ENCODE data around the gene CCDC150.

GRCh38 chr2:196681510-196681909 lies 42.0 kb downstream of the CCDC150 start:
- TF ChIP-seq CTCF (IDR thresholded peaks at IDR 0.05; ENCODE audit: low read depth, low read length, missing input control) (no peak), RAD21 (IDR thresholded peaks at IDR 0.05) (no peak), YY1 (IDR thresholded peaks at IDR 0.05) (no peak), TAF1 (conservative IDR thresholded peaks at IDR 0.05) (no peak), GABPA (IDR thresholded peaks at IDR 0.05 in 1 of 2, conservative IDR thresholded peaks at IDR 0.05 in 1 of 2) (no peak), EGR1 (IDR thresholded peaks at IDR 0.05; ENCODE audit: low read depth in 2 of 2) (no peak), REST (IDR thresholded peaks at IDR 0.05) (no peak), HNF4G (IDR thresholded peaks at IDR 0.05) (no peak), SP1 (IDR thresholded peaks at IDR 0.05) (no peak), ZBTB33 (IDR thresholded peaks at IDR 0.05) (no peak), MAX (IDR thresholded peaks at IDR 0.05) (no peak), JUND (IDR thresholded peaks at IDR 0.05) (no peak)
